IMR-90 (cell line): ENCODE measurements around the gene PCA3. TPM values are rescaled to one million over a fixed set of nuclear protein-coding genes. Genes with fewer than 3 reads are reported as not detected.

Experiments
- ATAC-seq: fragments of 200-7000 bp; cut with Tn5 transposase; 2 replicates; pipeline ENCODE4 v1.9.1; 2020; ENCODE audit warnings: low read depth, mild to moderate bottlenecking, moderate library complexity
- BruUV-seq: library from RNA; stranded (reverse); fragments of 400-500 nt; replicated peaks from 2 replicates; lab custom pipeline; 2021; lab: Mats Ljungman, UMichigan
- CTCF ChIA-PET: fragments of 300-600 bp; formaldehyde crosslinking; extraction: SDS; loops from one replicate; lab custom pipeline; 2021; ENCODE audit warnings: antibody characterized with exemption; lab: Yijun Ruan, JAX
- POLR2A ChIA-PET: fragments of 300-600 bp; sonication (Branson Sonifier 250); formaldehyde crosslinking; loops from one replicate; lab custom pipeline; 2022; ENCODE audit warnings: antibody characterized with exemption; ENCODE audit not compliant: unreplicated experiment; lab: Charles Lee
- DNase-seq: peaks from one replicate; pipeline ENCODE4 v3.0.0; 2013
- H2AFZ ChIP-seq: replicated peaks from 2 replicates; pipeline ENCODE3; 2013; ENCODE audit warnings: low read length, mild to moderate bottlenecking; ENCODE audit not compliant: poor library complexity
- H2AK5ac ChIP-seq: 2 replicates; pipeline ENCODE4 v1.6.1; 2013; ENCODE audit warnings: low read depth, low read length, inconsistent platforms
- H2AK9ac ChIP-seq: replicated peaks from 2 replicates; pipeline ENCODE3; 2013; ENCODE audit warnings: mild to moderate bottlenecking, low read depth, low read length, moderate library complexity; ENCODE audit not compliant: poor library complexity
- H2BK120ac ChIP-seq: 2 replicates; pipeline ENCODE4 v1.6.1; 2013; ENCODE audit warnings: low read depth, low read length, inconsistent platforms
- H2BK15ac ChIP-seq: 3 replicates; pipeline ENCODE4 v1.6.1; 2013; ENCODE audit warnings: low read depth, low read length, inconsistent platforms
- H2BK20ac ChIP-seq: 2 replicates; pipeline ENCODE4 v1.6.1; 2013; ENCODE audit warnings: low read depth, mild to moderate bottlenecking, inconsistent platforms, low read length, moderate library complexity
- H2BK5ac ChIP-seq: 2 replicates; pipeline ENCODE4 v1.6.1; 2013; ENCODE audit warnings: mild to moderate bottlenecking, low read depth, low read length, inconsistent platforms; ENCODE audit not compliant: poor library complexity, severe bottlenecking
- H3K14ac ChIP-seq: replicated peaks from 2 replicates; pipeline ENCODE4 v1.6.1; 2013; ENCODE audit warnings: low read depth, low read length, inconsistent platforms
- H3K18ac ChIP-seq: 2 replicates; pipeline ENCODE4 v1.6.1; 2013; ENCODE audit warnings: low read depth, low read length, control low read depth
- H3K23ac ChIP-seq: 2 replicates; pipeline ENCODE4 v1.6.1; 2013; ENCODE audit warnings: low read depth, low read length, inconsistent platforms
- H3K27ac ChIP-seq: 2 replicates; pipeline ENCODE4 v1.5.1; 2013; ENCODE audit warnings: mild to moderate bottlenecking, control low read depth, low read length; ENCODE audit not compliant: insufficient read depth
- H3K27me3 ChIP-seq: 2 replicates; pipeline ENCODE4 v1.6.1; 2013; ENCODE audit warnings: low read length; ENCODE audit not compliant: control insufficient read depth, insufficient read depth
- H3K36me3 ChIP-seq: 2 replicates; pipeline ENCODE4 v1.6.1; 2013; ENCODE audit warnings: low read length, mixed read lengths; ENCODE audit not compliant: control insufficient read depth, insufficient read depth
- H3K4ac ChIP-seq: 2 replicates; pipeline ENCODE4 v1.6.1; 2013; ENCODE audit warnings: low read depth, low read length, inconsistent platforms
- H3K4me1 ChIP-seq: 2 replicates; pipeline ENCODE4 v1.6.1; 2013; ENCODE audit warnings: low read length, mixed read lengths; ENCODE audit not compliant: control insufficient read depth, insufficient read depth
- H3K4me2 ChIP-seq: 2 replicates; pipeline ENCODE4 v1.6.1; 2013; ENCODE audit warnings: low read depth, mild to moderate bottlenecking, control low read depth, low read length, moderate library complexity
- H3K4me3 ChIP-seq: 2 replicates; pipeline ENCODE4 v1.5.1; 2013; ENCODE audit warnings: low read depth, mild to moderate bottlenecking, control low read depth, low read length, moderate library complexity; ENCODE audit not compliant: insufficient read depth
- H3K56ac ChIP-seq: 2 replicates; pipeline ENCODE4 v1.6.1; 2013; ENCODE audit warnings: low read length, inconsistent platforms; ENCODE audit not compliant: insufficient read depth; ENCODE audit errors: extremely low read depth
- H3K79me1 ChIP-seq, 2 experiments: 2 replicates each; pipeline ENCODE4 v1.6.1; 2013; ENCODE audit warnings: low read length in 2 of 2, inconsistent platforms in 1 of 2, low read depth in 1 of 2
- H3K9ac ChIP-seq: 2 replicates; pipeline ENCODE4 v1.6.1; 2013; ENCODE audit warnings: low read depth, low read length, control low read depth
- H3K9me1 ChIP-seq: 2 replicates; pipeline ENCODE4 v1.6.1; 2013; ENCODE audit warnings: low read length, inconsistent platforms; ENCODE audit not compliant: insufficient read depth
- H3K9me3 ChIP-seq: 2 replicates; pipeline ENCODE4 v1.6.1; 2013; ENCODE audit warnings: low read length; ENCODE audit not compliant: control insufficient read depth, insufficient read depth
- H4K20me1 ChIP-seq: 2 replicates; pipeline ENCODE4 v1.6.1; 2013; ENCODE audit warnings: low read length, inconsistent platforms; ENCODE audit not compliant: insufficient read depth
- H4K5ac ChIP-seq: 2 replicates; pipeline ENCODE4 v1.6.1; 2013; ENCODE audit warnings: mild to moderate bottlenecking, low read depth, low read length, control low read depth
- H4K8ac ChIP-seq, 2 experiments: 2 replicates each; pipeline ENCODE4 v1.6.1; 2013; ENCODE audit warnings: low read depth in 2 of 2, low read length in 2 of 2, control low read depth in 1 of 2, inconsistent platforms in 1 of 2
- H4K91ac ChIP-seq: 2 replicates; pipeline ENCODE4 v1.6.1; 2013; ENCODE audit warnings: low read depth, low read length, inconsistent platforms; ENCODE audit not compliant: insufficient read depth
- BHLHE40 ChIP-seq: fragments of 150-350 bp; IDR thresholded peaks from 2 replicates; pipeline ENCODE4 v1.6.1; 2016; ENCODE audit warnings: mild to moderate bottlenecking, low read depth, low read length
- CEBPB ChIP-seq: IDR thresholded peaks from 2 replicates; pipeline ENCODE4 v1.6.1; 2012; ENCODE audit warnings: low read depth, low read length, improper control_type of control experiment
- CHD1 ChIP-seq: IDR thresholded peaks from 2 replicates; pipeline ENCODE4 v1.6.1; 2012; ENCODE audit warnings: low read depth, low read length, improper control_type of control experiment
- FOS ChIP-seq: fragments of 150-350 bp; IDR thresholded peaks from 2 replicates; pipeline ENCODE4 v1.6.1; 2016; ENCODE audit warnings: low read depth, low read length
- MAFK ChIP-seq: IDR thresholded peaks from 2 replicates; pipeline ENCODE4 v1.6.1; 2012; ENCODE audit warnings: low read depth, low read length, improper control_type of control experiment
- MAZ ChIP-seq: IDR thresholded peaks from 2 replicates; pipeline ENCODE4 v1.6.1; 2012; ENCODE audit warnings: low read depth, mild to moderate bottlenecking, low read length, improper control_type of control experiment, moderate library complexity, borderline replicate concordance
- MXI1 ChIP-seq: IDR thresholded peaks from 2 replicates; pipeline ENCODE4 v1.6.1; 2012; ENCODE audit warnings: low read depth, mild to moderate bottlenecking, low read length, moderate library complexity, borderline replicate concordance
- NFE2L2 ChIP-seq: fragments of 150-350 bp; IDR thresholded peaks from 2 replicates; pipeline ENCODE4 v1.6.1; 2016; ENCODE audit warnings: low read depth, mild to moderate bottlenecking, low read length
- POLR2A ChIP-seq: IDR thresholded peaks from 2 replicates; pipeline ENCODE4 v1.6.1; 2012; ENCODE audit warnings: mild to moderate bottlenecking, low read depth, low read length
- RAD21 ChIP-seq: IDR thresholded peaks from 2 replicates; pipeline ENCODE4 v1.6.1; 2012; ENCODE audit warnings: low read length, improper control_type of control experiment
- RCOR1 ChIP-seq: IDR thresholded peaks from 2 replicates; pipeline ENCODE4 v1.6.1; 2012; ENCODE audit warnings: mild to moderate bottlenecking, low read length, improper control_type of control experiment; ENCODE audit not compliant: insufficient replicate concordance
- RFX5 ChIP-seq: IDR thresholded peaks from 2 replicates; pipeline ENCODE4 v1.8.0; 2012; ENCODE audit warnings: low read depth, mild to moderate bottlenecking, low read length, moderate library complexity
- SMC3 ChIP-seq: fragments of 150-350 bp; IDR thresholded peaks from 2 replicates; pipeline ENCODE4 v1.6.1; 2016; ENCODE audit warnings: low read depth, mild to moderate bottlenecking, antibody characterized with exemption, low read length, moderate library complexity
- WGBS, 2 experiments: methylation state at CpG; one replicate each; pipeline versions ENCODE4 v1.1.5 to v1.1.7; 2013; ENCODE audit warnings: missing lambda C conversion rate in 2 of 2; ENCODE audit not compliant: insufficient read length in 1 of 2; ENCODE audit errors: extremely low coverage in 2 of 2; 5-methylcytosine and 5-hydroxymethylcytosine counted together
- dilution Hi-C: fragments of 300-500 bp; cut with HindIII; formaldehyde crosslinking; loops from one replicate; pipeline ENCODE4 v1.14.3; 2018; ENCODE audit warnings: low sequenced_read_pairs; ENCODE audit not compliant: unreplicated experiment
- in situ Hi-C: fragments of 300-500 bp; cut with MboI; formaldehyde crosslinking; loops from 3 replicates; pipeline ENCODE4 v1.14.3; 2019; ENCODE audit warnings: low sequenced_read_pairs, inconsistent platforms, mixed read lengths
- intact Hi-C: fragments of 100-400 bp; cut with micrococcal nuclease; formaldehyde crosslinking; loops from 2 replicates; pipeline ENCODE4 v1.10.0; 2022
- polyA plus RNA-seq, 3 experiments: library from polyadenylated mRNA; depleted of rRNA; stranded (reverse); fragments of >200 nt; gene quantifications; 2 replicates each; pipeline ENCODE4 v1.2.3, GENCODE V29; 2012; ENCODE audit warnings: low replicate concordance in 1 of 3
- total RNA-seq: library from RNA; depleted of rRNA; stranded (reverse); fragments of >200 nt; gene quantifications from 2 replicates; pipeline ENCODE4 v1.2.3, GENCODE V29; 2012
- TF ChIP-seq, protein P1 (sequence below): fragments of 150-350 bp; IDR thresholded peaks from 2 replicates; pipeline ENCODE4 v1.6.1; 2017; ENCODE audit warnings: mild to moderate bottlenecking, antibody characterized with exemption, low read length, low read depth
- TF ChIP-seq, protein P2 (sequence below): fragments of 150-350 bp; IDR thresholded peaks from 2 replicates; pipeline ENCODE4 v1.6.1; 2016; ENCODE audit warnings: low read depth, mild to moderate bottlenecking, low read length, moderate library complexity, borderline replicate concordance
- TF ChIP-seq, protein P3 (sequence below): conservative IDR thresholded peaks from 2 replicates; pipeline ENCODE4 v1.5.1; 2012; ENCODE audit warnings: mild to moderate bottlenecking, low read depth, low read length, improper control_type of control experiment

The PCA3 gene
- total and polyA plus RNA-seq, 2 of the 4 experiments (the other 2 are of a cell fraction) = not detected

DNA sequence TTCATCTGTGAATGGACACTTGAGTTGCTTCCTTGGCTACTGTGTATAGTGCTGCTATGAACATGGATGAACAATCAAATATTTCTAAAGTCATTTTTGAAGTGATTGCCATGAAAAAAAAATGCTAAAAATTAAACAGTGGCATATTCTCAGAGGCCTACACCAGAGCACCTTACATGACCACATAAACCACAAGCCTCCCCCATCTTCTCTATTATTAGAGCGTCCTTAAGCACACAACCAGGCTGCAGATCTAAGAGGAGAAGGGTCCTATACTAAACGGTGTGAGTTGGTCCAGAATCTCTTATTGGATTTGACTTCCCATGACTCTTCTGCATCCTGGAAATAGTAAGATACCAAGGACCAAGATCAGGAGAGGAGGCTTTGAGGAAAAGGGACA lies 34.3 kb downstream of the PCA3 start:
- H3K18ac ChIP-seq = no peak overlapping the region
- H2AK9ac ChIP-seq = no peak overlapping the region
- intact Hi-C loops (no loop called here), in situ Hi-C loops (no loop called here), dilution Hi-C loops (no loop called here)
- H4K5ac ChIP-seq = no peak overlapping the region
- no peak overlapping the region for H3K9ac ChIP-seq
- H2BK15ac ChIP-seq = no peak overlapping the region
- no peak overlapping the region for H2AK5ac ChIP-seq
- no peaks in the 10 kb centered on the region for H3K36me3 ChIP-seq
- H2BK120ac ChIP-seq = no peak overlapping the region
- no peak overlapping the region for H3K23ac ChIP-seq
- H3K9me3 ChIP-seq = no peaks in the 10 kb centered on the region
- H2AFZ ChIP-seq = no peak overlapping the region
- no TSS peak for BruUV-seq
- H4K20me1 ChIP-seq = no peaks in the 10 kb centered on the region
- H3K27me3 ChIP-seq = peaks cover 8% of the 10 kb centered on the region
- H2BK5ac ChIP-seq = no peak overlapping the region
- H3K4ac ChIP-seq = no peak overlapping the region
- H4K91ac ChIP-seq = no peak overlapping the region
- H3K9me1 ChIP-seq = no peaks in the 10 kb centered on the region
- no peak overlapping the region for H3K4me2 ChIP-seq
- H3K4me3 ChIP-seq = no peak overlapping the region
- H4K8ac ChIP-seq = no peak overlapping the region
- ChIA-PET CTCF (no interaction called here), POLR2A (no interaction called here)
- TF ChIP-seq, protein P1, sequence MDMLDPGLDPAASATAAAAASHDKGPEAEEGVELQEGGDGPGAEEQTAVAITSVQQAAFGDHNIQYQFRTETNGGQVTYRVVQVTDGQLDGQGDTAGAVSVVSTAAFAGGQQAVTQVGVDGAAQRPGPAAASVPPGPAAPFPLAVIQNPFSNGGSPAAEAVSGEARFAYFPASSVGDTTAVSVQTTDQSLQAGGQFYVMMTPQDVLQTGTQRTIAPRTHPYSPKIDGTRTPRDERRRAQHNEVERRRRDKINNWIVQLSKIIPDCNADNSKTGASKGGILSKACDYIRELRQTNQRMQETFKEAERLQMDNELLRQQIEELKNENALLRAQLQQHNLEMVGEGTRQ = no peak
- TF ChIP-seq RFX5 (no peak), BHLHE40 (no peak), CEBPB (no peak), MAZ (no peak), RAD21 (no peak), FOS (no peak), CHD1 (no peak), SMC3 (no peak), MXI1 (no peak), RCOR1 (no peak), POLR2A (no peak), MAFK (no peak), NFE2L2 (no peak)
- TF ChIP-seq, protein P2, sequence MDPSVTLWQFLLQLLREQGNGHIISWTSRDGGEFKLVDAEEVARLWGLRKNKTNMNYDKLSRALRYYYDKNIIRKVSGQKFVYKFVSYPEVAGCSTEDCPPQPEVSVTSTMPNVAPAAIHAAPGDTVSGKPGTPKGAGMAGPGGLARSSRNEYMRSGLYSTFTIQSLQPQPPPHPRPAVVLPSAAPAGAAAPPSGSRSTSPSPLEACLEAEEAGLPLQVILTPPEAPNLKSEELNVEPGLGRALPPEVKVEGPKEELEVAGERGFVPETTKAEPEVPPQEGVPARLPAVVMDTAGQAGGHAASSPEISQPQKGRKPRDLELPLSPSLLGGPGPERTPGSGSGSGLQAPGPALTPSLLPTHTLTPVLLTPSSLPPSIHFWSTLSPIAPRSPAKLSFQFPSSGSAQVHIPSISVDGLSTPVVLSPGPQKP = no peak
- TF ChIP-seq, protein P3, sequence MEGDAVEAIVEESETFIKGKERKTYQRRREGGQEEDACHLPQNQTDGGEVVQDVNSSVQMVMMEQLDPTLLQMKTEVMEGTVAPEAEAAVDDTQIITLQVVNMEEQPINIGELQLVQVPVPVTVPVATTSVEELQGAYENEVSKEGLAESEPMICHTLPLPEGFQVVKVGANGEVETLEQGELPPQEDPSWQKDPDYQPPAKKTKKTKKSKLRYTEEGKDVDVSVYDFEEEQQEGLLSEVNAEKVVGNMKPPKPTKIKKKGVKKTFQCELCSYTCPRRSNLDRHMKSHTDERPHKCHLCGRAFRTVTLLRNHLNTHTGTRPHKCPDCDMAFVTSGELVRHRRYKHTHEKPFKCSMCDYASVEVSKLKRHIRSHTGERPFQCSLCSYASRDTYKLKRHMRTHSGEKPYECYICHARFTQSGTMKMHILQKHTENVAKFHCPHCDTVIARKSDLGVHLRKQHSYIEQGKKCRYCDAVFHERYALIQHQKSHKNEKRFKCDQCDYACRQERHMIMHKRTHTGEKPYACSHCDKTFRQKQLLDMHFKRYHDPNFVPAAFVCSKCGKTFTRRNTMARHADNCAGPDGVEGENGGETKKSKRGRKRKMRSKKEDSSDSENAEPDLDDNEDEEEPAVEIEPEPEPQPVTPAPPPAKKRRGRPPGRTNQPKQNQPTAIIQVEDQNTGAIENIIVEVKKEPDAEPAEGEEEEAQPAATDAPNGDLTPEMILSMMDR = no peak
- H3K4me1 ChIP-seq = no peaks in the 10 kb centered on the region
- no peak overlapping the region for H3K56ac ChIP-seq
- H3K79me1 ChIP-seq = no peaks in the 10 kb centered on the region
- H3K14ac ChIP-seq = no peak overlapping the region
- no peak overlapping the region for H3K27ac ChIP-seq
- H2BK20ac ChIP-seq = no peak overlapping the region
- WGBS, 2 experiments = no CpG with 5 or more reads among the region's 2 CpGs
- ATAC-seq = no peak
- no peak for DNase-seq
